ENCODE results near the gene COPS3.

The COPS3 gene

GRCh38 chr17:17252149-17252661, 28.8 kb downstream of the COPS3 start:
- H3K27ac ChIP-seq: no peak overlapping the region
- DNase-seq (ENCODE audit: low read depth, low spot score): no peak

DNA sequence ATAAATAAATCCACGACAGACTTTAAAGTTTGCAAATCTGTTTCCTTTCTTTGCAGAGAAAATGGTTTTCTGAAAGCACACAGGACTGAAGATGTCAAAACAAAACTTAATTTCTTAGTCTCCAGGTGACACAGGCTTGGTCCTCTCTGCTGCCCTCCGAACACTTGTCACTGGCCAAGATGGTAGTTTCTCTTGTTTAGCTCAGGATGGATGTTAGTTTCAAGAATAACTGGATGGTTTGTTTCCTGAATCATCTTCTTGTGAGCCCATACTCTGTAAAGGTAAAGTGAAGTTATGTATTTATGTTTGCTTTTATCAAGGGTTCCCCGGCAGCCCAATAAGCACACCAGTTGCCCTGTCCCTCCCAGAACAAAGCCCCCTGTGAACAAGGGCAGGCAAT, 34.2 kb downstream of the COPS3 start:
- DNase-seq (ENCODE audit: low read depth, low spot score): no peak

GRCh38 chr17:17243163-17243562, 37.9 kb downstream of the COPS3 start:
- DNase-seq (ENCODE audit: low read depth, low spot score): no peak
- H3K27ac ChIP-seq: no peak overlapping the region

More for the DNA sequence above, 34.2 kb downstream of the COPS3 start:
- no peak overlapping the region for H3K27ac ChIP-seq

- DNase-seq (ENCODE audit: low read depth, low spot score): no peak
- no peak overlapping the region for H3K27ac ChIP-seq
These were observed 38.8 kb downstream of the COPS3 start for GRCh38 chr17:17242246-17242645.

GRCh38 chr17:17241656-17242055, 39.4 kb downstream of the COPS3 start:
- no peak for DNase-seq (ENCODE audit: low read depth, low spot score)

DNA sequence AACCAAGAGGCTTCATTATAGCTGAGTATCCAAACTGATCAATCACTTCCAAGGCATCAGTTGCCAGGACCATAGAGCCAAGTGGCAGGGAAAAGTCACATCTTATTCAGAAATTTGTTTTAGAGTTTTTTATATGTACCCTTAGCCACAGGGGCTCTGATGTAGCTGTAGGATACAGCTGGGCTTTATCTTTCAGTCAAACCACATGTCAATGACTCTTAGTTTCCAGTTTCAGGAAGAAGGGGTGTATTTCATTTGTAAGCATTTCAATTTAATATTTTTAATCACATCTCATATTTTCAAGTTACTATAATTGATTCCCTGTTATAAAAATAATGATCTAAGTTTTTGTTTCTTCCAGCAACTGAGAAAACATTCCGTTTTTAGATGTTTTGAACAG, 41.2 kb downstream of the COPS3 start:
- H3K27ac ChIP-seq: no peak overlapping the region
- no peak for DNase-seq (ENCODE audit: low read depth, low spot score)

More at GRCh38 chr17:17241656-17242055, 39.4 kb downstream of the COPS3 start:
- H3K27ac ChIP-seq: no peak overlapping the region

DNA sequence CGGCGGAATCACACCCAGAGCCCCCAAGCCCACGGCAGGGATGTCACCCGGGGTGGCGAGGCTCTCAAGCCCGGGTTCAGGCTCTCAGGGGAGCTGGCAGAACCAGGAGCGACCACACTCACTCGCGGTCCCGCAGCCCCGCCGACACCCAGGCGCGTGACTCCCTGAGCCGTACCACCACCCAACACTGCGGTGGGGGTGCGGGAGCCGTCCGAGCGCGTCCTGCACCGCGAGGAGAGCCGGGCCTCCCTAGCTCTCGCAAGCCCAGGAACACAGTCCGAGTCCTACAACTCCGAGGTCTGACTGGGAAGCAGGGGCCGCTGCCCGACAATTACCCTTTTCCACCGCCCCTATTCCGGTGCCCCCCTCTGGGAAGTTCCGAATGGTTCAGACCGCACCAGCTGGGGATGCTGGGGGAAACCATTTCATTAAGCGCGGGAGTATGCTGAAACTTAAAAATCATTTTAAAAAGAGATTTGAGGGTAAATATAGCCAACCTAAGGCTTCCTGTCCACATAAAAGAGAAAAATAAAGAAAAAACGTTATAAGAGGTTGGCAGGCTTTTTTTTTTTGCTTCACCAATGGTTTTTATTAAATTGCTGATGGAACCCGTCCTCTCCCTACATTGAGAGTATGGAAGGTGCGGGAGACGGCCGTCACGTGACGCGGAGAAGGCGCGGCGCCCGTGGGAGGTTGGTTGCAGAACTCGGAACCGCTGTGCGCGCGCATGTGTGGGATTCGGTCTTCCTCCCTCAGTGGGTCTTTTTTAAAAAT, 43.8 kb downstream of the COPS3 start, which contains the start of gene FLCN:
Gene FLCN (minus strand): TSS at position 143 of the 774 bp plus-strand sequence. CDS start 9,031 bp downstream, outside the sequence.
- peak within 1 kb of the TSS; percentile 69 for H3K27ac ChIP-seq
- DNase-seq (ENCODE audit: low read depth, low spot score): peak; percentile 27

DNA sequence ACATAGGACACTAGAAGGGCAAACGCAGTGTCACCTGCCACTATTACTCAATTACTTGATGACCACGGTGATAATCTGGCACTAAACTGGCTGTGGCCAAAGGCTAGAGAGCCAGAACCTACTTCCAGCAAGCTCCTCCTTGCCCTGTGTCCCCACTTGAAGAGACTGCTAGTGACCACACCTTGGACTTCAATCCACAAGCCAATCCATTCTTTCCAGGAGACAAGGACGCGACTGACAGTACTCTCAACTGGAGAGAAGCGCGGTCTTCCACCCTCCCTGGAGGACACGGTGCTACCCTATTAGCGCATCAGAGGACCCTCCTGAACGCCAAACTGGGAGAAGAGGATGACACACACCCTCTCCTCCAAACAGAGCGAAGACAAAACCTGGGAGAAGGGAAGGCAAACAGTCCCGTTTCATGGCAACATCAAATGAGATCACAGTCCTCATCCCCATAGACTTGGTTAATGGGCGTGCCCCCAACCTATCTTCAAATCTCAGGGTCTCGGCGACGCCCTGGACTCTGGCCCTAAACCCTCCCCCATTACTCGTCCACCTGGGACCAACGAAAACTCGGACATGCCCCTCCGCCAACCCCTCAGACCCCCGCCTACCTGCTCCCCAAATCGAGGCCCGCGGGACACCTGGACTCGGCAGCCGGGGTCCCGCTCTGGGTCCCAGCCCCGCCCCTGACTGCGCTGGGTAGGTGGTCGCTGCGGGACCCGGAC, 44.6 kb downstream of the COPS3 start:
- H3K27ac ChIP-seq: peak overlapping the region; percentile 69
- DNase-seq (ENCODE audit: low read depth, low spot score): no peak

GRCh38 chr17:17235212-17236174, 45.6 kb downstream of the COPS3 start:
- no peak overlapping the region for H3K27ac ChIP-seq
- DNase-seq (ENCODE audit: low read depth, low spot score): no peak

DNA sequence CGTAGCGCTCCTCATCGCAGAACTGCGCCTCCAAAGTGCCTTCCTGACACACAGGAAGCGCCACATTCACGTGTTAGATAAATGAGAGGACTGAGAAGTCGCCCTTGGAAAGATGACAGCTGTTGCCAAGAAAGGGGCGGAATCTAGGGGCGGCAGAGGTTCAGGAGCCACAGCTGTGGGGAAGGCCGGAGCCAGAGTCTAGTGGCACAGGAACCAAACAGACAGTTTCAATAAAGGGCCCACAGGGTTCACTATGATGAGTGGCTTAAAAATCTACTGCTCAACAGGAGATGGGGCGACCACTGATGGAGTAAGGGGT, 48.8 kb downstream of the COPS3 start:
- DNase-seq (ENCODE audit: low read depth, low spot score): no peak
- H3K27ac ChIP-seq: no peak overlapping the region

DNA sequence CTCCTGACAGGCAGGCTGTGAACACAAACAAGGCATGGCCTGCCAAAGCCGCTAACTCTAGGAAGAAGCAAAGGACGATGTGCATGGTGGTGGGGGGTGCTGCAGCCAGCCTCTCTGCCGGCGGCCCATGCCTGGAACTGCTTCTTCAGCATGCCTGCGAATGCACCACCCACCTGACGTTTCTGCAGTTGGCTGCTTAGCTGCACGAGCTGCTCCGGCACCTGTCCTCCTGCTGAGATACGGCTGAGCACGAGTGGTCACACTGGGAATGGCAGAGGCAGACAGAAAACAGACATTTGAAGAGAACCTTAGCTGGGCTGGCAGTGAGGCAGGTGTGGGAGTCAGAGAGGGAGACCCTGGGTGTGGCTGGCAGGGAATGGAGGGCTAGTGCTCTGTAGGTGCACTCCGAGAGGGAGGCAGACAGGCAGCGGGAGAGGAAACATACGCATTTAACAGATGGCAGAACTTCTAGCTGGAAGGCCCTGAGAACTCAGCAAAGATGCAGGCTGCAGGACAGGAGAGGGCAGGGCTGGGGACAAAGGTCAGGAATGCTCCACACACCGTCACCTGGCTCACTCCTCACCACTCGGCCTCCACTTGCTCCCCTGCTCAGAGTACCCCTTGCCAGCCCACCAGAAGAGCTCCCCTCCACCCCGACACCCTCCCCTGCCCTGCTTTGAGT, 49.3 kb downstream of the COPS3 start:
- DNase-seq (ENCODE audit: low read depth, low spot score): no peak
- no peak overlapping the region for H3K27ac ChIP-seq

GRCh38 chr17:17229416-17230384, 51.3 kb downstream of the COPS3 start:
- no peak overlapping the region for H3K27ac ChIP-seq
- no peak for DNase-seq (ENCODE audit: low read depth, low spot score)

DNA sequence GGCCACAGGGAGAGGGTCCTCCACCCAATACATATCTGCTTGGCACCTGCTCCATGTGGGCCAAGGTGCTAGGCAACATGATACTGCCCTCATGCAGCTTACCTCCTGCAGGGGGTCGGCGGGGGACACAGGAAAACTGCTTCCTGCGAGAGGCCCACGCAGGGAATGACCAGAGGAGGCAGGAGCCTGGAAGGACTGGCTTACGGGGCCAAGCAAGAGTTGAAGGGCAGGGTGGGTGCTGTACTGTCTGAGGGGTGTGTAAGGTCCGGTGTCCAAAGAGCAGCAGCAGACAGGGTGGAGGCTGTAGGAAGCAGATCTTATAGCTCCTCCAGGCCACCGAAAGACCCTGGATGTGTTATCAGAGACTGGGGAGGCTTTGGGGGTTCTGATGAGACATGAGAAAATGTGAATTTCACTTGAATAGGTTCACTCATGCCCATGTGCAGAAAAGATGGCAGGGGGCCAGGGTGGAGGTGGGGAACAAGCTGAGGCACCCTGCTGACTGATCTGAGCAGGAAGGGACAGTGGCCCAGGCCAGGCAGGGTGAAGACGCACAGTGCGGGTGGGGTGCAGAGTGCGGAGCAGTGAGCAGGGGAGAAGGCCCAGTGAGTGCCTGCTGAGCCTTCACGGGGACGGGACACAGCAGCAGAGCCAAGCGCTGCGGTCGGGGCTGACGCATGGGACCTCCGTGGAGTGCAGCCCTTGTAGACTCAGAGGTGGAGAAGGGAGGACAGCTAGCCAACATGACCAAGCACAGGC, 52.3 kb downstream of the COPS3 start:
- DNase-seq (ENCODE audit: low read depth, low spot score): no peak
- no peak overlapping the region for H3K27ac ChIP-seq

DNA sequence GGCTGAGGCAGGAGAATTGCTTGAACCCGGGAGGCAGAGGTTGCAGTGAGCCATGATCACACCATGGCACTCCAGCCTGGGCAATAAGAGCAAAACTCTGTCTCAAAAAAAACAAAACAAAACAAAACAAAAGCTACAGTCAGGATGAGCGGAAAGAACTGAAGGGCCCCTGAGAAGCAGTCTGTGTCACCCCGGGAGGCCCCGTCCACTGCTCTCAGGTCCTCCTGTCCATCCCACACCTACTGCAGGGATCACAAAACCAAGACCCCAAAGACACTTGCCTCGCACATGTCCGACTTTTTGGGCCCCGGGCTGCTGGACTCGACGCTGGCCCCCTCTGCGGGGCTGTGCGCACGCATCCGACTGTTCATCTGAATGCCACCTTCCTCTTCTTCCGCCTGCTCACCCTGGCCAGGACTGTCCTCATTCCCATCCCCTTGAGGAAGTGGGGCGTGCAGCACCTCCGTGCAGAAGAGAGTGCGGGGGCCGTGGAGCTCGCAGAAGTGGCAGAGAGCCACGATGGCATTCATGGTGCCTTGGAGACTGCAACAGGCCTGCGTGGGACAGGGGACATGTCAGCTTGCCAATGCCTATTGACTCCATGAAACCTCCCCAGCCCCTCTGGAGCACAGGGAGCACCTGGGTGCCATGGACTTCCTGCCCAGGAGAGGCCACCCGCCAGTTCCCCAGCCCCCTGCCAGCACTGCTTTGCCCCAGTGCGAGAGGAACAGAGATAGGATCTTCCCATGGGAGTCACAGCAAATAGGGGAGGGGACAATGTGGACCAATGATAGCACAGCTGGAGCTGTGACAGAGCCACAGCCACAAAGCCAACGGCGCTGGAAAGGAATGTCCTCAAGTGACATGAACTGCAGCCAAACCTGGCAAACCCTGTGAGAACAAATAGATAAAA, 53.2 kb downstream of the COPS3 start:
- no peak overlapping the region for H3K27ac ChIP-seq
- DNase-seq (ENCODE audit: low read depth, low spot score): no peak

GRCh38 chr17:17226451-17227265, 54.4 kb downstream of the COPS3 start:
- H3K27ac ChIP-seq: no peak overlapping the region
- no peak for DNase-seq (ENCODE audit: low read depth, low spot score)

GRCh38 chr17:17225901-17226300, 55.1 kb downstream of the COPS3 start:
- H3K27ac ChIP-seq: no peak overlapping the region
- DNase-seq (ENCODE audit: low read depth, low spot score): no peak

Measured in epithelial cell of prostate (primary cell).